Measurements from ENCODE around the gene CCNY. TPM values are rescaled to one million over a fixed set of nuclear protein-coding genes. Genes with fewer than 3 reads are reported as not detected.
A peak's percentile ranks its signal among the peaks of the same experiment; 100 is the strongest.

Gene CCNY
- total and polyA plus RNA-seq, 2 of the 4 experiments (the other 2 are of a cell fraction): 38.0 to 131 TPM

GRCh38 chr10:35532141-35532540, 195.8 kb downstream of the CCNY start:
- DNase-seq (no peak), ATAC-seq (ENCODE audit: low read depth) (no peak)
- BruUV-seq (replicated peaks): no TSS peak
- CTCF ChIA-PET: no interaction called here
- no peak overlapping the region for H3K27ac ChIP-seq (ENCODE audit: insufficient read depth, low read length)
- in situ Hi-C loops (cut with MboI; ENCODE audit: low sequenced_read_pairs) (no loop called here), intact Hi-C loops (cut with micrococcal nuclease) (no loop called here), dilution Hi-C loops (cut with HindIII; ENCODE audit: low sequenced_read_pairs, unreplicated experiment) (no loop called here)
- no peak overlapping the region for H2BK120ac ChIP-seq (ENCODE audit: low read depth, low read length)
- no peak overlapping the region for H4K8ac ChIP-seq (ENCODE audit: low read depth in 2 of 2, low read length in 2 of 2)
- peaks cover 8% of the 10 kb centered on the region; the same call in 1 of the 2 replicates for H4K20me1 ChIP-seq (ENCODE audit: insufficient read depth, low read length)
- H2AFZ ChIP-seq (replicated peaks; ENCODE audit: low read length, poor library complexity): no peak overlapping the region
- H3K23ac ChIP-seq (ENCODE audit: low read depth, low read length): no peak overlapping the region
- no peak overlapping the region for H2AK5ac ChIP-seq (ENCODE audit: low read depth, low read length)
- H3K9me3 ChIP-seq (ENCODE audit: control insufficient read depth, insufficient read depth, low read length): peaks cover 5% of the 10 kb centered on the region; the same call in 1 of the 2 replicates
- no peak overlapping the region for H4K5ac ChIP-seq (ENCODE audit: low read depth, low read length)
- WGBS, 2 experiments (ENCODE audit: extremely low coverage in 2 of 2, insufficient read length in 1 of 2): 67% methylated on average over 1 of the region's 5 CpGs; no CpG with 5 or more reads in 1 of the 2 experiments
- H3K36me3 ChIP-seq (ENCODE audit: control insufficient read depth, insufficient read depth, low read length): peaks cover 47% of the 10 kb centered on the region
- TF ChIP-seq MXI1 (IDR thresholded peaks at IDR 0.05; ENCODE audit: borderline replicate concordance, low read depth, low read length) (no peak), USF2 (IDR thresholded peaks at IDR 0.05; ENCODE audit: low read depth, low read length) (no peak), SMC3 (IDR thresholded peaks at IDR 0.05; ENCODE audit: low read depth, low read length) (no peak), CTCF (conservative IDR thresholded peaks at IDR 0.05; ENCODE audit: low read depth, low read length) (no peak), MAFK (IDR thresholded peaks at IDR 0.05; ENCODE audit: low read depth, low read length) (no peak), ELK1 (IDR thresholded peaks at IDR 0.05; ENCODE audit: borderline replicate concordance, low read depth, low read length) (no peak), CHD1 (IDR thresholded peaks at IDR 0.05; ENCODE audit: low read depth, low read length) (no peak), CEBPB (IDR thresholded peaks at IDR 0.05; ENCODE audit: low read depth, low read length) (no peak), NFE2L2 (IDR thresholded peaks at IDR 0.05; ENCODE audit: low read depth, low read length) (no peak), RFX5 (IDR thresholded peaks at IDR 0.05; ENCODE audit: low read depth, low read length) (no peak)
- no peak overlapping the region for H3K4me2 ChIP-seq (ENCODE audit: low read depth, low read length)
- no peaks in the 10 kb centered on the region for H3K27me3 ChIP-seq (ENCODE audit: control insufficient read depth, insufficient read depth, low read length)
- H2BK5ac ChIP-seq (ENCODE audit: low read depth, low read length, poor library complexity, severe bottlenecking): no peak overlapping the region
- H4K91ac ChIP-seq (ENCODE audit: insufficient read depth, low read depth, low read length): no peak overlapping the region
- POLR2A ChIA-PET (ENCODE audit: unreplicated experiment): no interaction called here
- H2AK9ac ChIP-seq (replicated peaks; ENCODE audit: low read depth, low read length, poor library complexity): no peak overlapping the region
- H3K4me3 ChIP-seq (ENCODE audit: insufficient read depth, low read depth, low read length): no peak overlapping the region
- H3K4ac ChIP-seq (ENCODE audit: low read depth, low read length): no peak overlapping the region
- H3K9me1 ChIP-seq (ENCODE audit: insufficient read depth, low read length): peaks cover 11% of the 10 kb centered on the region; the same call in 1 of the 2 replicates
- H2BK15ac ChIP-seq (ENCODE audit: low read depth, low read length): no peak overlapping the region
- 0 out of 2 replicates have a peak overlapping the region, but pooled peaks have one; percentile 59 for H3K14ac ChIP-seq (replicated peaks; ENCODE audit: low read depth, low read length)
- no peak overlapping the region for H3K9ac ChIP-seq (ENCODE audit: low read depth, low read length)
- H3K79me1 ChIP-seq (ENCODE audit: low read depth in 1 of 2, low read length in 2 of 2): peaks cover 7 to 39% of the 10 kb centered on the region in 2 experiments; a peak in 3 of 4 replicates
- H2BK20ac ChIP-seq (ENCODE audit: low read depth, low read length): no peak overlapping the region
- H3K56ac ChIP-seq (ENCODE audit: extremely low read depth, insufficient read depth, low read length): no peak overlapping the region
- H3K18ac ChIP-seq (ENCODE audit: low read depth, low read length): no peak overlapping the region
- H3K4me1 ChIP-seq (ENCODE audit: control insufficient read depth, insufficient read depth, low read length): peaks cover 1% of the 10 kb centered on the region; the same call in 1 of the 2 replicates
